ENCODE data around the gene CRYGN. TPM values are rescaled to one million over a fixed set of nuclear protein-coding genes. Genes with fewer than 3 reads are reported as not detected.

CRYGN gene
- total and polyA plus RNA-seq, 2 experiments from 2014 or later, result not detected

GRCh38 chr7:151437159-151437553 is 2.8 kb downstream of the CRYGN start:
- Histone ChIP-seq H3K9me3 (ENCODE audit: low read depth) (no peaks in the 10 kb centered on the region), H3K36me3 (ENCODE audit: low read depth) (no peaks in the 10 kb centered on the region), H3K27ac (no peak overlapping the region), H3K79me2 (ENCODE audit: insufficient read depth) (no peaks in the 10 kb centered on the region), H2AFZ (no peak overlapping the region), H3K27me3 (replicated peaks; ENCODE audit: insufficient read depth) (0 out of 2 replicates have a peak, but pooled peaks cover 5% of the 10 kb centered on the region), H3K4me2 (ENCODE audit: unreplicated experiment) (no peak overlapping the region), H3K9ac (no peak overlapping the region), H3F3A (ENCODE audit: insufficient read depth) (peaks cover 6% of the 10 kb centered on the region; the same call in 1 of the 2 replicates), H4K20me1 (ENCODE audit: insufficient read depth) (no peaks in the 10 kb centered on the region), H3K9me2 (ENCODE audit: insufficient read depth) (no peaks in the 10 kb centered on the region), H3K4me3 (no peak overlapping the region), H3K4me1 (ENCODE audit: insufficient read depth) (peaks cover 4% of the 10 kb centered on the region)
- TF ChIP-seq EZH2phosphoT487 (IDR thresholded peaks at IDR 0.05; ENCODE audit: insufficient read depth, low read depth), result no peak
- TF ChIP-seq EZH2 (IDR thresholded peaks at IDR 0.05; ENCODE audit: insufficient read depth, poor library complexity, severe bottlenecking), result no peak
- in situ Hi-C loops (cut with MboI), result no loop called here
- DNase-seq, result no peak
- WGBS, 2 experiments (ENCODE audit: low coverage in 1 of 2, low lambda C conversion rate in 2 of 2, missing lambda C conversion rate in 2 of 2), result 72 to 75% methylated on average over 13 of the region's 13 CpGs

GRCh38 chr7:151436446-151437158 is 3.3 kb downstream of the CRYGN start:
- Histone ChIP-seq H2AFZ (no peak overlapping the region), H3K4me1 (ENCODE audit: insufficient read depth) (peaks cover 4% of the 10 kb centered on the region), H3K4me3 (no peak overlapping the region), H3K4me2 (ENCODE audit: unreplicated experiment) (no peak overlapping the region), H3K27ac (no peak overlapping the region), H3K27me3 (replicated peaks; ENCODE audit: insufficient read depth) (0 out of 2 replicates have a peak, but pooled peaks cover 5% of the 10 kb centered on the region), H3K9me3 (ENCODE audit: low read depth) (no peaks in the 10 kb centered on the region), H3K9me2 (ENCODE audit: insufficient read depth) (no peaks in the 10 kb centered on the region), H3K36me3 (ENCODE audit: low read depth) (no peaks in the 10 kb centered on the region), H3F3A (ENCODE audit: insufficient read depth) (peaks cover 5% of the 10 kb centered on the region; the same call in 1 of the 2 replicates), H3K9ac (no peak overlapping the region), H4K20me1 (ENCODE audit: insufficient read depth) (no peaks in the 10 kb centered on the region), H3K79me2 (ENCODE audit: insufficient read depth) (no peaks in the 10 kb centered on the region)
- WGBS, 2 experiments (ENCODE audit: low coverage in 1 of 2, low lambda C conversion rate in 2 of 2, missing lambda C conversion rate in 2 of 2), result 78 to 85% methylated on average over 9 of the region's 9 CpGs
- DNase-seq, result no peak
- TF ChIP-seq EZH2 (IDR thresholded peaks at IDR 0.05; ENCODE audit: insufficient read depth, poor library complexity, severe bottlenecking) (no peak), EZH2phosphoT487 (IDR thresholded peaks at IDR 0.05; ENCODE audit: insufficient read depth, low read depth) (no peak)
- in situ Hi-C loops (cut with MboI), result no loop called here

- no peak for DNase-seq
- H3K4me2 ChIP-seq (ENCODE audit: unreplicated experiment), result no peak overlapping the region
These were observed 4.0 kb downstream of the CRYGN start for GRCh38 chr7:151435971-151436370.

GRCh38 chr7:151435103-151435916 is 4.6 kb downstream of the CRYGN start:
- in situ Hi-C loops (cut with MboI), result no loop called here
- no peak overlapping the region for H3K27ac ChIP-seq
- whole genome bisulfite sequencing, 2 experiments (ENCODE audit: low coverage in 1 of 2, low lambda C conversion rate in 2 of 2, missing lambda C conversion rate in 2 of 2), result 82 to 86% methylated on average over 20 of the region's 20 CpGs

More at GRCh38 chr7:151435971-151436370, 4.0 kb downstream of the CRYGN start:
- 88 to 92% methylated on average over 13 to 15 of the region's 15 CpGs for WGBS, 2 experiments (ENCODE audit: low coverage in 1 of 2, low lambda C conversion rate in 2 of 2, missing lambda C conversion rate in 2 of 2)
- no peak overlapping the region for H3K27ac ChIP-seq
- no peak for TF ChIP-seq EZH2 (IDR thresholded peaks at IDR 0.05; ENCODE audit: insufficient read depth, poor library complexity, severe bottlenecking)
- no peak for TF ChIP-seq EZH2phosphoT487 (IDR thresholded peaks at IDR 0.05; ENCODE audit: insufficient read depth, low read depth)
- no peak overlapping the region for H2AFZ ChIP-seq
- no peak overlapping the region for H3K4me3 ChIP-seq
- no peaks in the 10 kb centered on the region for H3K79me2 ChIP-seq (ENCODE audit: insufficient read depth)
- H3K9me2 ChIP-seq (ENCODE audit: insufficient read depth), result no peaks in the 10 kb centered on the region
- H3K9ac ChIP-seq, result no peak overlapping the region
- no peaks in the 10 kb centered on the region for H3K36me3 ChIP-seq (ENCODE audit: low read depth)
- peaks cover 1% of the 10 kb centered on the region for H3K4me1 ChIP-seq (ENCODE audit: insufficient read depth)
- 0 out of 2 replicates have a peak, but pooled peaks cover 5% of the 10 kb centered on the region for H3K27me3 ChIP-seq (replicated peaks; ENCODE audit: insufficient read depth)
- in situ Hi-C loops (cut with MboI), result no loop called here
- no peaks in the 10 kb centered on the region; the same call in 1 of the 2 replicates for H3F3A ChIP-seq (ENCODE audit: insufficient read depth)
- H3K9me3 ChIP-seq (ENCODE audit: low read depth), result no peaks in the 10 kb centered on the region
- no peaks in the 10 kb centered on the region for H4K20me1 ChIP-seq (ENCODE audit: insufficient read depth)

More at GRCh38 chr7:151435103-151435916, 4.6 kb downstream of the CRYGN start:
- Histone ChIP-seq H3K4me1 (ENCODE audit: insufficient read depth) (no peaks in the 10 kb centered on the region), H3K4me2 (ENCODE audit: unreplicated experiment) (no peak overlapping the region), H2AFZ (no peak overlapping the region), H3K9me3 (ENCODE audit: low read depth) (no peaks in the 10 kb centered on the region), H3K79me2 (ENCODE audit: insufficient read depth) (no peaks in the 10 kb centered on the region), H3K4me3 (no peak overlapping the region), H3K36me3 (ENCODE audit: low read depth) (no peaks in the 10 kb centered on the region), H3K27me3 (replicated peaks; ENCODE audit: insufficient read depth) (0 out of 2 replicates have a peak, but pooled peaks cover 5% of the 10 kb centered on the region), H4K20me1 (ENCODE audit: insufficient read depth) (no peaks in the 10 kb centered on the region), H3K9me2 (ENCODE audit: insufficient read depth) (no peaks in the 10 kb centered on the region), H3F3A (ENCODE audit: insufficient read depth) (no peaks in the 10 kb centered on the region), H3K9ac (no peak overlapping the region)
- no peak for TF ChIP-seq EZH2phosphoT487 (IDR thresholded peaks at IDR 0.05; ENCODE audit: insufficient read depth, low read depth)
- no peak for DNase-seq

All from GM23248 (cell line).